Fibroblast of lung (primary cell): ENCODE measurements around the gene MEOX2.

Experiments
- CTCF ChIP-seq, 2 donors: IDR thresholded peaks in 1 of 2; conservative IDR thresholded peaks in 1 of 2; 1 replicate in 1 of 2; 2 replicates in 1 of 2; pipeline ENCODE4 v1.5.1; 2011 to 2012; ENCODE audit warnings: low read length in 2 of 2, control low read depth in 1 of 2, inconsistent platforms in 1 of 2, low read depth in 1 of 2, mild to moderate bottlenecking in 1 of 2
- EZH2 ChIP-seq: IDR thresholded peaks from 2 replicates; pipeline ENCODE4 v1.5.1; 2012; ENCODE audit warnings: low read length, control low read depth, mild to moderate bottlenecking; ENCODE audit errors: missing control alignments

GRCh38 chr7:15603124-15603523 is 83.4 kb downstream of the MEOX2 start:
- TF ChIP-seq CTCF (conservative IDR thresholded peaks at IDR 0.05 in 1 of 2, IDR thresholded peaks at IDR 0.05 in 1 of 2; ENCODE audit: low read depth in 1 of 2, low read length in 2 of 2) = no peak
- no peak for TF ChIP-seq EZH2
